HCT116 (cell line): ENCODE measurements around the gene UBAC2. TPM values are rescaled to one million over a fixed set of nuclear protein-coding genes. Genes with fewer than 3 reads are reported as not detected.

Source experiments
- ATAC-seq: fragments of 200-7000 bp; cut with Tn5 transposase; 2 replicates; pipeline ENCODE4 v1.9.1; 2020; ENCODE audit warnings: mild to moderate bottlenecking, moderate library complexity
- BruUV-seq: library from RNA; stranded (reverse); fragments of 400-500 nt; replicated peaks from 2 replicates; lab custom pipeline; 2021; lab: Mats Ljungman, UMichigan
- CTCF ChIA-PET: fragments of 300-600 bp; sonication (Branson Sonifier 250); formaldehyde crosslinking; loops from one replicate; lab custom pipeline; 2021; ENCODE audit warnings: antibody characterized with exemption; lab: Charles Lee
- POLR2A ChIA-PET: fragments of 300-600, 350-600 bp; sonication (Branson Sonifier 250); formaldehyde crosslinking; loops from one replicate; lab custom pipeline; 2021; ENCODE audit warnings: antibody characterized with exemption; lab: Charles Lee
- RAD21 ChIA-PET, 2 experiments: fragments of 300-600 bp; sonication (Branson Sonifier 250); formaldehyde crosslinking; loops; one replicate each; lab custom pipeline; 2023; ENCODE audit warnings: low total read pairs in 2 of 2; ENCODE audit not compliant: uncharacterized antibody in 2 of 2, unreplicated experiment in 2 of 2, low non-redundant PET in 1 of 2; lab: Charles Lee
- DNase-seq: peaks from one replicate; pipeline ENCODE4 v3.0.0-alpha.2; 2010; ENCODE audit warnings: low read depth, low spot score
- H2AFZ ChIP-seq: fragments of 200-600 bp; shearing (Covaris generic), sonication (generic); 2 replicates; pipeline ENCODE4 v1.6.1; 2017; ENCODE audit warnings: low read depth, mixed run types, mixed read lengths, antibody characterized with exemption, low read length; ENCODE audit not compliant: poor library complexity, severe bottlenecking
- H3K27ac ChIP-seq: 2 replicates; pipeline ENCODE4 v1.5.1; 2012; ENCODE audit warnings: low read depth, low read length
- H3K27me3 ChIP-seq: fragments of 200-600 bp; sonication (generic); 2 replicates; pipeline ENCODE4 v1.6.1; 2016; ENCODE audit warnings: mixed run types, low read length, mixed read lengths; ENCODE audit not compliant: insufficient read depth
- H3K36me3 ChIP-seq, 2 experiments: fragments of 200-500 bp in 1 of 2; fragments of 200-600 bp in 1 of 2; sonication (Bioruptor generic) in 1 of 2; sonication (generic) in 1 of 2; 2 replicates each; pipeline versions ENCODE4 v1.5.1 to v1.6.1; 2014 to 2016; ENCODE audit warnings: low read length in 2 of 2, inconsistent platforms in 1 of 2, mixed read lengths in 1 of 2, mixed run types in 1 of 2; ENCODE audit not compliant: insufficient read depth in 2 of 2, control insufficient read depth in 1 of 2
- H3K4me1 ChIP-seq, 2 experiments: fragments of 200-600 bp in 1 of 2; sonication (generic) in 1 of 2; 2 replicates each; pipeline versions ENCODE4 v1.5.1 to v1.6.1; 2012 to 2017; ENCODE audit warnings: low read length in 2 of 2, inconsistent platforms in 1 of 2, mild to moderate bottlenecking in 1 of 2, mixed read lengths in 1 of 2, mixed run types in 1 of 2, moderate library complexity in 1 of 2; ENCODE audit not compliant: insufficient read depth in 2 of 2, control insufficient read depth in 1 of 2
- H3K4me2 ChIP-seq: fragments of 200-600 bp; sonication (generic); 2 replicates; pipeline ENCODE4 v1.6.1; 2017; ENCODE audit warnings: mixed run types, low read length, mixed read lengths
- H3K4me3 ChIP-seq, 2 experiments: fragments of 200-600 bp in 1 of 2; sonication (generic) in 1 of 2; replicated peaks in 1 of 2; 2 replicates each; pipeline ENCODE4 v1.5.1; 2011 to 2016; ENCODE audit warnings: low read length in 2 of 2, control low read depth in 1 of 2, low read depth in 1 of 2, mild to moderate bottlenecking in 1 of 2, mixed read lengths in 1 of 2, mixed run types in 1 of 2
- H3K79me2 ChIP-seq: fragments of 200-600 bp; sonication (generic); 2 replicates; pipeline ENCODE4 v1.6.1; 2017; ENCODE audit warnings: mild to moderate bottlenecking, mixed run types, low read length, moderate library complexity, mixed read lengths; ENCODE audit not compliant: insufficient read depth
- H3K9ac ChIP-seq: fragments of 200-600 bp; sonication (generic); 2 replicates; pipeline ENCODE4 v1.6.1; 2016; ENCODE audit warnings: low read length, mixed read lengths
- H3K9me2 ChIP-seq: fragments of 200-600 bp; sonication (generic), shearing (Covaris generic); 2 replicates; pipeline ENCODE4 v1.6.1; 2017; ENCODE audit warnings: mixed run types, mild to moderate bottlenecking, moderate library complexity; ENCODE audit not compliant: insufficient read depth
- H3K9me3 ChIP-seq, 2 experiments: fragments of 200-500 bp in 1 of 2; fragments of 200-600 bp in 1 of 2; sonication (Bioruptor generic) in 1 of 2; sonication (generic) in 1 of 2; 2 replicates each; pipeline ENCODE4 v1.6.1; 2014 to 2017; ENCODE audit warnings: low read length in 2 of 2, mixed read lengths in 2 of 2, inconsistent platforms in 1 of 2, low read depth in 1 of 2, mild to moderate bottlenecking in 1 of 2, mixed run types in 1 of 2, moderate library complexity in 1 of 2; ENCODE audit not compliant: control insufficient read depth in 1 of 2, insufficient read depth in 1 of 2
- H4K20me1 ChIP-seq: fragments of 200-600 bp; sonication (generic), shearing (Covaris generic); 2 replicates; pipeline ENCODE4 v1.6.1; 2017; ENCODE audit warnings: mixed run types, mild to moderate bottlenecking, moderate library complexity; ENCODE audit not compliant: insufficient read depth
- ATF3 ChIP-seq: IDR thresholded peaks from 2 replicates; pipeline ENCODE4 v1.6.1; 2012
- CBX3 ChIP-seq: IDR thresholded peaks from 2 replicates; pipeline ENCODE4 v1.6.1; 2012; ENCODE audit warnings: low read depth
- EZH2phosphoT487 ChIP-seq: fragments of 200-600 bp; IDR thresholded peaks from 2 replicates; pipeline ENCODE4 v1.6.1; 2018; ENCODE audit warnings: antibody characterized with exemption, borderline replicate concordance
- POLR2A ChIP-seq: IDR thresholded peaks from 2 replicates; pipeline ENCODE4 v1.7.0; 2011; ENCODE audit warnings: borderline replicate concordance; ENCODE audit not compliant: insufficient read depth, insufficient read length; ENCODE audit errors: extremely low read depth
- RAD21 ChIP-seq: IDR thresholded peaks from 2 replicates; pipeline ENCODE4 v1.6.1; 2012; ENCODE audit warnings: low read depth, mild to moderate bottlenecking
- REST ChIP-seq: IDR thresholded peaks from 2 replicates; pipeline ENCODE4 v1.6.1; 2012; ENCODE audit warnings: low read depth
- SIN3A ChIP-seq: IDR thresholded peaks from 2 replicates; pipeline ENCODE4 v1.6.1; 2012; ENCODE audit warnings: low read depth
- SRF ChIP-seq: IDR thresholded peaks from 2 replicates; pipeline ENCODE4 v1.6.1; 2012; ENCODE audit warnings: low read depth
- ZFX ChIP-seq: fragments of 450-650 bp; IDR thresholded peaks from 2 replicates; pipeline ENCODE4 v1.6.1; 2017
- intact Hi-C: fragments of 100-400 bp; cut with micrococcal nuclease; formaldehyde crosslinking; loops from 2 replicates; pipeline ENCODE4 v1.10.0; 2022
- total RNA-seq: library from RNA; stranded (reverse); gene quantifications from one replicate; pipeline ENCODE4 v1.2.1, GENCODE V29; 2021; ENCODE audit not compliant: unreplicated experiment
- TF ChIP-seq, protein P1 (sequence below), 3 experiments: fragments of 200-600 bp in 1 of 3; sonication (generic) in 1 of 3; IDR thresholded peaks in 2 of 3; conservative IDR thresholded peaks in 1 of 3; 2 replicates each; pipeline ENCODE4 v1.5.1; 2012 to 2017; ENCODE audit warnings: low read depth in 2 of 3, low read length in 2 of 3, antibody characterized with exemption in 1 of 3, borderline replicate concordance in 1 of 3, control low read depth in 1 of 3, mild to moderate bottlenecking in 1 of 3, mixed read lengths in 1 of 3, mixed run types in 1 of 3, moderate library complexity in 1 of 3; ENCODE audit not compliant: insufficient read depth in 1 of 3

Gene UBAC2
- total RNA-seq, 1 experiment from 2014 or later, result 67.4 TPM

DNA sequence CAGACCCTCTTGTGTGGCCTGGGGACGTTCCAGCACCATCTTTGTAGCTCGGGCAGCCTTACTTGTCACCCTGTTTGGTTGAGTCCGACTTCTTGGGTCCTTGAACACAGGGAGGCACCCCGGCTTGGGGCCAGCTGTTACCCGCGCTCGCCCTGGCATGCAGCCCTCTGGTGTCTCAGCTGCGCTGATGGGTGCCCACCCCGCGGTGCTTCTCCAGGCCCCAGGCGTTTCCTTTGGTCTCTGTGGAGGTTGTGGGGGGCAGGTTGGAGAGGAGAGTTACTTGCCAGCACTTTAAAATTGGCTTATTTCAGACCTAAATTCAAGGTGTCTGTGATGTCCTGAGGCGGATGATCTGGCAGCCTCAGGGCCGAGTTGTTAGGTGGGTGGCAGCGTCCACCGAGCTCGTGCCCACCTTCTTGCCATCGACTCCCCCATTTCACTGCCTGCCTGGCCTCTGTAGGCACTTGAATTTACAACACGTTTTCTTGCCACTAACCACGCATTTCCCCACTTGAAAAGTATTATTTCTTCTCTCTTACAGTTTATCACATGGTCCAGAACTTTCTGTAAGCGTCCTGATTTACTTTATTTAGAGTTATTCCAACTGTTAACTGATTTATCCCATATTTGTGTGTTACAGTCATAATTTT, 16.9 kb downstream of the UBAC2 start (continued):
- no peak for TF ChIP-seq ATF3
- TF ChIP-seq CBX3, result no peak
- TF ChIP-seq EZH2phosphoT487, result no peak

GRCh38 chr13:99218126-99218525, 17.5 kb downstream of the UBAC2 start:
- DNase-seq, result no peak
- POLR2A ChIA-PET, result no interaction called here
- Histone ChIP-seq H3K4me1 (peaks cover 0 to 3% of the 10 kb centered on the region in 2 experiments; a peak in 1 of 4 replicates), H3K36me3 (0 out of 4 replicates have a peak, but pooled peaks cover 0 to 4% of the 10 kb centered on the region in 2 experiments), H3K4me3 (no peak overlapping the region), H3K27ac (no peak overlapping the region), H3K9me2 (no peaks in the 10 kb centered on the region), H3K79me2 (peaks cover 96% of the 10 kb centered on the region), H3K9ac (no peak overlapping the region), H2AFZ (no peak overlapping the region), H3K27me3 (no peaks in the 10 kb centered on the region), H3K4me2 (no peak overlapping the region), H3K9me3 (no peaks in the 10 kb centered on the region), H4K20me1 (peaks cover 11% of the 10 kb centered on the region)
- RAD21 ChIA-PET, result no interaction called here
- intact Hi-C loops, result no loop called here
- ATAC-seq, result no peak
- TF ChIP-seq, protein P1, sequence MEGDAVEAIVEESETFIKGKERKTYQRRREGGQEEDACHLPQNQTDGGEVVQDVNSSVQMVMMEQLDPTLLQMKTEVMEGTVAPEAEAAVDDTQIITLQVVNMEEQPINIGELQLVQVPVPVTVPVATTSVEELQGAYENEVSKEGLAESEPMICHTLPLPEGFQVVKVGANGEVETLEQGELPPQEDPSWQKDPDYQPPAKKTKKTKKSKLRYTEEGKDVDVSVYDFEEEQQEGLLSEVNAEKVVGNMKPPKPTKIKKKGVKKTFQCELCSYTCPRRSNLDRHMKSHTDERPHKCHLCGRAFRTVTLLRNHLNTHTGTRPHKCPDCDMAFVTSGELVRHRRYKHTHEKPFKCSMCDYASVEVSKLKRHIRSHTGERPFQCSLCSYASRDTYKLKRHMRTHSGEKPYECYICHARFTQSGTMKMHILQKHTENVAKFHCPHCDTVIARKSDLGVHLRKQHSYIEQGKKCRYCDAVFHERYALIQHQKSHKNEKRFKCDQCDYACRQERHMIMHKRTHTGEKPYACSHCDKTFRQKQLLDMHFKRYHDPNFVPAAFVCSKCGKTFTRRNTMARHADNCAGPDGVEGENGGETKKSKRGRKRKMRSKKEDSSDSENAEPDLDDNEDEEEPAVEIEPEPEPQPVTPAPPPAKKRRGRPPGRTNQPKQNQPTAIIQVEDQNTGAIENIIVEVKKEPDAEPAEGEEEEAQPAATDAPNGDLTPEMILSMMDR (IDR thresholded peaks at IDR 0.05 in 2 of 3, conservative IDR thresholded peaks at IDR 0.05 in 1 of 3; ENCODE audit: borderline replicate concordance in 1 of 3, insufficient read depth in 1 of 3, low read depth in 2 of 3, low read length in 2 of 3), result no peak
- TF ChIP-seq EZH2phosphoT487 (no peak), SRF (no peak), REST (no peak), CBX3 (no peak), SIN3A (no peak), POLR2A (no peak), RAD21 (no peak), ZFX (no peak)
- no TSS peak for BruUV-seq
- CTCF ChIA-PET, result no interaction called here
